ENCODE measurements around the gene CFAP99. TPM values are rescaled to one million over a fixed set of nuclear protein-coding genes. Genes with fewer than 3 reads are reported as not detected.
A peak's percentile ranks its signal among the peaks of the same experiment; 100 is the strongest.

CFAP99 gene
- total RNA-seq, 1 experiment from 2014 or later, result 0.16 TPM

GRCh38 chr4:2472187-2472586 is 53.4 kb downstream of the CFAP99 start:
- peaks cover 25% of the 10 kb centered on the region for H3K4me1 Mint-ChIP-seq (ENCODE audit: insufficient read depth, unreplicated experiment)
- no peak for DNase-seq (ENCODE audit: unreplicated experiment)
- no peak overlapping the region for H3K4me3 Mint-ChIP-seq (ENCODE audit: unreplicated experiment)
- CTCF ChIA-PET, result interaction anchor here (0.6 to 1.9 kb wide), 3 partner anchors 70 to 252 kb away, joined by 4 to 7 read pairs (median 6); no protein-coding TSS in a partner anchor
- BruUV-seq (replicated peaks), result no TSS peak
- POLR2A ChIA-PET, result interaction anchor here (0.7 to 1.4 kb wide), 2 partner anchors 19 to 210 kb away, joined by 3 to 4 read pairs; partner anchors contain the start of gene MXD4
- H3K9me3 Mint-ChIP-seq (ENCODE audit: unreplicated experiment), result no peaks in the 10 kb centered on the region
- intact Hi-C loops (cut with micrococcal nuclease), result no loop called here
- H3K27me3 Mint-ChIP-seq (ENCODE audit: insufficient read depth, unreplicated experiment), result no peaks in the 10 kb centered on the region
- TF ChIP-seq CTCF (IDR thresholded peaks at IDR 0.05; ENCODE audit: unreplicated experiment), result no peak
- H3K27ac Mint-ChIP-seq (ENCODE audit: low read depth, unreplicated experiment), result no peak overlapping the region
- H3K36me3 Mint-ChIP-seq (ENCODE audit: insufficient read depth, unreplicated experiment), result peaks cover 62% of the 10 kb centered on the region

GRCh38 chr4:2478229-2478628 is 59.5 kb downstream of the CFAP99 start:
- BruUV-seq (replicated peaks), result no TSS peak
- no peaks in the 10 kb centered on the region for H3K27me3 Mint-ChIP-seq (ENCODE audit: insufficient read depth, unreplicated experiment)
- H3K36me3 Mint-ChIP-seq (ENCODE audit: insufficient read depth, unreplicated experiment), result peaks cover 31% of the 10 kb centered on the region
- peaks cover 42% of the 10 kb centered on the region for H3K4me1 Mint-ChIP-seq (ENCODE audit: insufficient read depth, unreplicated experiment)
- TF ChIP-seq CTCF (IDR thresholded peaks at IDR 0.05; ENCODE audit: unreplicated experiment), result no peak
- ChIA-PET CTCF (no interaction called here), POLR2A (interaction anchor here (2.1 kb wide), 1 partner anchor 9 kb away, joined by 20 read pairs; the partner anchor contains the start of gene RNF4)
- intact Hi-C loops (cut with micrococcal nuclease), result no loop called here
- DNase-seq (ENCODE audit: unreplicated experiment), result no peak
- no peaks in the 10 kb centered on the region for H3K9me3 Mint-ChIP-seq (ENCODE audit: unreplicated experiment)
- no peak overlapping the region for H3K4me3 Mint-ChIP-seq (ENCODE audit: unreplicated experiment)
- peak overlapping the region; percentile 6 for H3K27ac Mint-ChIP-seq (ENCODE audit: low read depth, unreplicated experiment)

- H3K27ac Mint-ChIP-seq (ENCODE audit: low read depth, unreplicated experiment), result no peak overlapping the region
- peaks cover 52% of the 10 kb centered on the region for H3K4me1 Mint-ChIP-seq (ENCODE audit: insufficient read depth, unreplicated experiment)
- POLR2A ChIA-PET, result interaction anchor here (2.1 kb wide), 1 partner anchor 11 kb away, joined by 20 read pairs; the partner anchor contains the start of gene RNF4
- no peaks in the 10 kb centered on the region for H3K9me3 Mint-ChIP-seq (ENCODE audit: unreplicated experiment)
- H3K4me3 Mint-ChIP-seq (ENCODE audit: unreplicated experiment), result no peak overlapping the region
- H3K36me3 Mint-ChIP-seq (ENCODE audit: insufficient read depth, unreplicated experiment), result peaks cover 15% of the 10 kb centered on the region
- H3K27me3 Mint-ChIP-seq (ENCODE audit: insufficient read depth, unreplicated experiment), result no peaks in the 10 kb centered on the region
- no peak for TF ChIP-seq CTCF (IDR thresholded peaks at IDR 0.05; ENCODE audit: unreplicated experiment)
- no TSS peak for BruUV-seq (replicated peaks)
- CTCF ChIA-PET, result no interaction called here
- intact Hi-C loops (cut with micrococcal nuclease), result no loop called here
- no peak for DNase-seq (ENCODE audit: unreplicated experiment)
Observed at GRCh38 chr4:2480649-2481048, 61.9 kb downstream of the CFAP99 start.

- H3K4me3 Mint-ChIP-seq (ENCODE audit: unreplicated experiment), result no peak overlapping the region
- no peak for TF ChIP-seq CTCF (IDR thresholded peaks at IDR 0.05; ENCODE audit: unreplicated experiment)
- intact Hi-C loops (cut with micrococcal nuclease), result no loop called here
- H3K9me3 Mint-ChIP-seq (ENCODE audit: unreplicated experiment), result no peaks in the 10 kb centered on the region
- ChIA-PET CTCF (no interaction called here), POLR2A (interaction anchor here (0.6 to 1.1 kb wide), 2 partner anchors 12 to 231 kb away, joined by 3 to 5 read pairs; no protein-coding TSS in a partner anchor)
- DNase-seq (ENCODE audit: unreplicated experiment), result no peak
- peaks cover 56% of the 10 kb centered on the region for H3K4me1 Mint-ChIP-seq (ENCODE audit: insufficient read depth, unreplicated experiment)
- H3K36me3 Mint-ChIP-seq (ENCODE audit: insufficient read depth, unreplicated experiment), result peaks cover 7% of the 10 kb centered on the region
- BruUV-seq (replicated peaks), result no TSS peak
- H3K27me3 Mint-ChIP-seq (ENCODE audit: insufficient read depth, unreplicated experiment), result no peaks in the 10 kb centered on the region
- H3K27ac Mint-ChIP-seq (ENCODE audit: low read depth, unreplicated experiment), result no peak overlapping the region
Observed at GRCh38 chr4:2482192-2482591, 63.4 kb downstream of the CFAP99 start.

Measured in MCF 10A (cell line).